Activated CD4-positive, alpha-beta memory T cell treated with anti-CD3 and anti-CD28 coated beads for 36 hours (primary cell): ENCODE results near the gene TBC1D30. TPM values are rescaled to one million over a fixed set of nuclear protein-coding genes. Genes with fewer than 3 reads are reported as not detected.

Experiments used
- CTCF ChIA-PET: fragments of 350-600 bp; sonication (Branson Sonifier 250); formaldehyde crosslinking; loops from one replicate; lab custom pipeline; 2021; ENCODE audit warnings: antibody characterized with exemption, inconsistent platforms; lab: Charles Lee
- POLR2A ChIA-PET: fragments of 350-600 bp; sonication (Branson Sonifier 250); formaldehyde crosslinking; loops from one replicate; lab custom pipeline; 2021; ENCODE audit warnings: antibody characterized with exemption; lab: Charles Lee
- DNase-seq: peaks from one replicate; pipeline ENCODE4 v3.0.0-alpha.2; 2020
- H3K27ac Mint-ChIP-seq: one replicate; pipeline ENCODE4 v1.8.0; 2021; ENCODE audit warnings: mixed read lengths
- H3K27me3 Mint-ChIP-seq: one replicate; pipeline ENCODE4 v1.8.0; 2021; ENCODE audit warnings: mixed read lengths
- H3K36me3 Mint-ChIP-seq: one replicate; pipeline ENCODE4 v1.8.0; 2021; ENCODE audit warnings: mixed read lengths
- H3K4me1 Mint-ChIP-seq: one replicate; pipeline ENCODE4 v1.8.0; 2021; ENCODE audit warnings: low read depth, mixed read lengths
- H3K4me3 Mint-ChIP-seq: one replicate; pipeline ENCODE4 v1.8.0; 2021; ENCODE audit warnings: mild to moderate bottlenecking, mixed read lengths
- H3K9me3 Mint-ChIP-seq: one replicate; pipeline ENCODE4 v1.8.0; 2021; ENCODE audit warnings: mixed read lengths
- intact Hi-C: fragments of 100-400 bp; cut with micrococcal nuclease; formaldehyde crosslinking; loops from one replicate; pipeline ENCODE4 v1.15.1; 2023
- total RNA-seq, 2 experiments: library from RNA; stranded (reverse); gene quantifications; one replicate each; pipeline ENCODE4 v1.2.3, GENCODE V29; 2021

Gene TBC1D30
- total RNA-seq, 2 experiments from 2014 or later, result 0.36 TPM; not detected in 1

DNA sequence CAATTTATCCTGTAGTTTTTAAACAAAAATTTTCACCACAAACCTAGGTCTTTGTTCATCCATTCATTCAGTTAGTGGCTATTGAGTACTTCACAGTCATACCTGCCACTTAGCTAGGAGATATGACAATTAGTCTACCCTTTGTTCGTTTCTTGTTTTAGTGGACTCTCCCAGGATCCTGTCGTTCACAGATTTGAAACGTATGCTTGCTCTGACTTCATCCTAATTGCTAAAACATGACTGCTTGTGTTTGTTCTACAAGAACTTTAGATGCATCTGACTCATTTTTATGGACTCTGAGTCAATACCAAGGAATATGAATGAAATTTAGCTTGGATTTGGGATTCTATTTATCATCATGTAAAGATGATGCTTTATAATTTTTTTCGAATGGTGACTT is 69.5 kb downstream of the TBC1D30 start:
- no peaks in the 10 kb centered on the region for H3K36me3 Mint-ChIP-seq
- intact Hi-C loops, result no loop called here
- no peaks in the 10 kb centered on the region for H3K9me3 Mint-ChIP-seq
- POLR2A ChIA-PET, result interaction anchor here (1.2 kb wide), 1 partner anchor 17 kb away, joined by 3 read pairs; no protein-coding TSS in a partner anchor
- no peak for DNase-seq
- H3K4me1 Mint-ChIP-seq, result no peaks in the 10 kb centered on the region
- no peak overlapping the region for H3K27ac Mint-ChIP-seq
- peaks cover 17% of the 10 kb centered on the region for H3K27me3 Mint-ChIP-seq
- H3K4me3 Mint-ChIP-seq, result no peak overlapping the region
- CTCF ChIA-PET, result interaction anchor here (1.7 to 4.6 kb wide), 4 partner anchors 98 to 1214 kb away, joined by 5 to 27 read pairs (median 8); no protein-coding TSS in a partner anchor

DNA sequence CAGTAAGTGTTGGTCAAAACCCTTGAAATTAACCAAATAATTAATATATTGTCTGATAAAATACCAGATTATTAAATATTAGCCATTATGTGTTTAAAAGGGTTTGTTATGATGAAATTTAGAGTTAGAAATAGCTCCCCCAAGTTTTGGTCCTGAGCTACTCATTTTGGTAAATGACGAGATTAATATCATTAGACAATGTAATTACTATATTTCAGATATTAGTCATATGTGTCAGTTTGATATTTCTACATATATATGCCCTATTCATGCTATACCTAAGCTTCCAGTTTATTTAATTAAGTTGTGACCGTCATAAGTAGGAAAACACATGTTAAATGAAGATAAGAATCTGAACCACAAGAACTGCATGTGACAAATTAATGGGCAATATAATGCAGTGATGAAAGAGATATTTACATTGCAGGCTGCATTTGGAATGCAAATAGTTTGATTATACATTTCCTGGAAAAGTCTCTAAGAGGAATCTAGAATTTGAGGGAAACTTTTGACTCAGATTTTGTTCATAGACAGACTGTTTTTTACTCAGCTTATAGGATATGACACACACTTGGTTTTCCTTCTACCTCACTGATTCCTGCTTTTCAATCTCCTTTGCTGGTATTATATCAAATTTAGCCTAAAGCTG is 70.5 kb downstream of the TBC1D30 start:
- no peaks in the 10 kb centered on the region for H3K36me3 Mint-ChIP-seq
- ChIA-PET CTCF (interaction anchor here (1.0 to 4.6 kb wide), 7 partner anchors 13 to 1213 kb away, joined by 3 to 27 read pairs (median 5); no protein-coding TSS in a partner anchor), POLR2A (interaction anchor here (1.2 kb wide), 1 partner anchor 18 kb away, joined by 3 read pairs; no protein-coding TSS in a partner anchor)
- no peak overlapping the region for H3K4me3 Mint-ChIP-seq
- no peaks in the 10 kb centered on the region for H3K9me3 Mint-ChIP-seq
- peaks cover 10% of the 10 kb centered on the region for H3K27me3 Mint-ChIP-seq
- intact Hi-C loops, result no loop called here
- DNase-seq, result no peak
- H3K4me1 Mint-ChIP-seq, result no peaks in the 10 kb centered on the region
- H3K27ac Mint-ChIP-seq, result no peak overlapping the region

DNA sequence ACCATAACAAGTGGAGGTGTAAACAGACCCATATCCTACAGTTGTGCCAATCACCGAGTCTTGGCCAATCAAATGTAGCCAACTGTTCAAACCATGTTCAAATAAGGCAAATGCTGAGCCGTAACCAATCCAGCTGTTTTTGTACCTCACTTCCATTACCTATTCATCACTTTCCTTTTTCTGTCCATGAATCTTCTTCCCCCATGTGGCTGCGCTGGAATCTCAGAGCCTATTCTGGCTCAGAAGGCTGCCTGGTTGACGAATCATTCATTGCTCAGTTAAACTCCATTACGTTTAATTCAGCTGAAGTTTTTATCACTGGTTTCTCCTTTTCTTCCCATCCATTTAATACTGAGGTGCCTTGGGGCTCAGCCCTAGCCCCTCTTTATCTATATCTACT is 71.1 kb downstream of the TBC1D30 start:
- Mint-ChIP-seq H3K4me1 (no peaks in the 10 kb centered on the region), H3K27ac (no peak overlapping the region), H3K27me3 (peaks cover 9% of the 10 kb centered on the region), H3K9me3 (no peaks in the 10 kb centered on the region), H3K4me3 (no peak overlapping the region), H3K36me3 (no peaks in the 10 kb centered on the region)
- POLR2A ChIA-PET, result no interaction called here
- intact Hi-C loops, result no loop called here
- CTCF ChIA-PET, result interaction anchor here (1.3 to 1.7 kb wide), 2 partner anchors 13 to 211 kb away, joined by 4 read pairs; no protein-coding TSS in a partner anchor
- DNase-seq, result no peak

DNA sequence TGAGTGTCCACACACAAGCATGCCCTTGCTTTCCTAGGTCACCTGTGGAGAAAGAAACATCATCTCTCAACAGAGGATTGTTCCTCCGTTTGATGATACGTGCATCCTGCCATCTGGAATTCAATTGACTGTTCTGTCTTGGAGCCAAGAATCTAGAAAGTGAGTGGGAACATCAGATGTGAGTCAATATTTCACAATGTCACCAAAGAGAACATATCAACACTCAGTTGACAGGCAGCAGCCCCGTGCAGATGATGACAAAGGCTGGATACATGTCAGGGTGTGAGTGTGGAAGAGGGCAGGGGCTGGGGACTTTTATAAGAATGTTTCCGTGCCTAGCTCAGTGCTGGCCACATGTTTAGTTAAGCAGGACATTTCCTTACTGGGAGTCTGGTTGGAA is 76.1 kb downstream of the TBC1D30 start:
- DNase-seq, result no peak
- Mint-ChIP-seq H3K36me3 (no peaks in the 10 kb centered on the region), H3K4me3 (no peak overlapping the region), H3K9me3 (no peaks in the 10 kb centered on the region), H3K27me3 (no peaks in the 10 kb centered on the region), H3K4me1 (no peaks in the 10 kb centered on the region), H3K27ac (no peak overlapping the region)
- CTCF ChIA-PET, result interaction anchor here (1.3 kb wide), 1 partner anchor 9 kb away, joined by 6 read pairs; no protein-coding TSS in a partner anchor
- POLR2A ChIA-PET, result interaction anchor here (1.2 kb wide), 1 partner anchor 17 kb away, joined by 3 read pairs; no protein-coding TSS in a partner anchor
- intact Hi-C loops, result no loop called here

DNA sequence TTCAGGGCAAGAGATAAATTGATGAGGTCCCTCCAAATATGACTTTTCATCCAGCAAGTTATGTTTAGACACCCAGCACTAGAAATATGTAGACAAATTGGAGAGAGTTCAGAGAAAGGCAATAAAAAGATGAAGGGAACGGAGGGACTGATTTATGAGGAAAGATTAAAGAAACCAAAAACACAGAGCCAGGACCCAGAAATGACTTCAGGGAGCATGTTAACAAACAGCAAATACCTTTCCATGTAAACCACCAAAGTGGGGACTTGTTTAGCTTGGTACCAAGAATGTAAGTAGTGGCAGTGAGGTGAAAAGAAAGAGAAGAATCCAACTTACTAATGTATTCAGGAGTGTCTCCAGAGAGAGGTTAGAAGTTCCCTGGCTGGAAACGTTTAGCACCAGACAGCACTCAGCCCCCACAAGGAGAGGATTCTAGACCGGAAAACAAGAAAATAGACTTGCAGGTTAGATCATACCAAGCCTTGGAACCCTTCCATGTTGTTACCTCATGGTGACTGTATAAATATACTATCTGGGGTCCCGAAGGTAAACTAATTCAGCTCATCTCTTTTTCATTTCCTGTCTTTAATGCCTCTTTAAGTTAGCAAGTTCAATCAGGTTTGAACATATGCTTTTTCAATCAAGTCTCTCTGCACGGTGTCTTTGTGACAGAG is 79.2 kb downstream of the TBC1D30 start:
- no peak for DNase-seq
- Mint-ChIP-seq H3K4me3 (no peak overlapping the region), H3K27me3 (no peaks in the 10 kb centered on the region), H3K36me3 (no peaks in the 10 kb centered on the region), H3K27ac (no peak overlapping the region), H3K9me3 (no peaks in the 10 kb centered on the region), H3K4me1 (no peaks in the 10 kb centered on the region)
- POLR2A ChIA-PET, result no interaction called here
- CTCF ChIA-PET, result interaction anchor here (2.6 kb wide), 1 partner anchor 12 kb away, joined by 11 read pairs; no protein-coding TSS in a partner anchor
- intact Hi-C loops, result no loop called here

DNA sequence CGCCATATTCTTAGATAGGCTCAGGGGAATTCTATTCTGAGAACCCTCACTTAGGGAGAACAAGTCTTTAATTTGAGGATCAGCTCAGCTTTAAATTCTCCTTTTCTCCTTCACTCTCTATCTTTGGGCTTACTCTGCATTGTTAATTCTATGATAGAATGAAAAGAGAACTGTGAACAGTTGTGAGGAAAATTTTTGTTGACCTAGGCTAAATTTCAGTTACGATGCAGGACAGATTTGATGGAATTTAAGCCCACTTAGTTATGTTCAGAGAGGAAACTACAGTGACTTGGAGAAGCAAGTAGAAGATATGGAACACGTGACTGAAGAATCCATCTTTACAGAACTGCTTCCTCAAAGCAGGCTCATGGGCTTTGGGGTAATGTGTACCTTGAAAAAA is 82.7 kb downstream of the TBC1D30 start:
- Mint-ChIP-seq H3K27ac (no peak overlapping the region), H3K27me3 (peaks cover 2% of the 10 kb centered on the region), H3K4me1 (no peaks in the 10 kb centered on the region), H3K36me3 (no peaks in the 10 kb centered on the region), H3K9me3 (no peaks in the 10 kb centered on the region), H3K4me3 (no peak overlapping the region)
- CTCF ChIA-PET, result interaction anchor here (1.0 kb wide), 1 partner anchor 325 kb away, joined by 3 read pairs; no protein-coding TSS in a partner anchor
- DNase-seq, result no peak
- POLR2A ChIA-PET, result no interaction called here
- intact Hi-C loops, result no loop called here

DNA sequence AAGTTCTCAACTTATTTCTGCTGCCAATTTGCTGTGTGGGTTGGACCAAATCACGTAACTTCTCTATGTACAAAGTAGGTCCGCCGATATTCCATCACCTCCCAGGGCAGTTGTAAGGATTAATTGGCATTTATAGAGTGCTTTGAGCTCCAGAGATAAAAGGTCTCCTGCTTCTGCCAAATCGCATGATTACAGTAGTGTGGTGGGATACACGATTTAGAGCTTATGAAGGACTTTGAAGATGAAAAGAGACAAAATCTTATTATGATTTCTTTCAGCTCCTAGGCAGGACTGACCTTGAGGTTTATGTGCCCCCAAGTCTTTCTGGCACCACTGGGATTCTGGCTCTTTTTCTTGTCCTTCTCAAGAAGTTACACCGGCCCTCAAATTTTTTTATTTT is 84.7 kb downstream of the TBC1D30 start:
- intact Hi-C loops, result no loop called here
- DNase-seq, result no peak
- H3K9me3 Mint-ChIP-seq, result no peaks in the 10 kb centered on the region
- CTCF ChIA-PET, result no interaction called here
- POLR2A ChIA-PET, result no interaction called here
- H3K4me3 Mint-ChIP-seq, result no peak overlapping the region
- no peaks in the 10 kb centered on the region for H3K36me3 Mint-ChIP-seq
- H3K27ac Mint-ChIP-seq, result no peak overlapping the region
- no peaks in the 10 kb centered on the region for H3K4me1 Mint-ChIP-seq
- peaks cover 3% of the 10 kb centered on the region for H3K27me3 Mint-ChIP-seq

DNA sequence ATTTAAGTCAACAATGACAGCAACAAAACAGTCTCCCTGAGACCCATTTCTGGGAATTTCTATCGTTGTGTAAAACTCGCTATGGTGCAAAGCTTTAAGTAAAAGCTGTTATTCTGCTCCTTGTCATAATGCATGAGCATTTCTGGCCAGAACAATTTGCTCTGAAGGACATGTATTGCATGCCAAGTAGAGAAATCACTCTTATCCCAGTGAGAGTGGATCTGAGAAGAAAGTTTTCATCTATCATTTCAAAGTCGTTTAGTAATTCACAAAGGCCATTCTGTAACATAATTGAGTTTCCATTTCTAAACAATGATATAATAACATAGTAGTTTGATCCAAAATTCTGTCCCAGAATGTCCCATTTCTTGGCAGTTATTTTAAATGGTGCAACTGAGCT is 86.6 kb downstream of the TBC1D30 start:
- POLR2A ChIA-PET, result no interaction called here
- Mint-ChIP-seq H3K36me3 (no peaks in the 10 kb centered on the region), H3K4me1 (no peaks in the 10 kb centered on the region), H3K27me3 (peaks cover 3% of the 10 kb centered on the region), H3K4me3 (no peak overlapping the region), H3K27ac (no peak overlapping the region), H3K9me3 (no peaks in the 10 kb centered on the region)
- CTCF ChIA-PET, result no interaction called here
- intact Hi-C loops, result no loop called here
- DNase-seq, result no peak

DNA sequence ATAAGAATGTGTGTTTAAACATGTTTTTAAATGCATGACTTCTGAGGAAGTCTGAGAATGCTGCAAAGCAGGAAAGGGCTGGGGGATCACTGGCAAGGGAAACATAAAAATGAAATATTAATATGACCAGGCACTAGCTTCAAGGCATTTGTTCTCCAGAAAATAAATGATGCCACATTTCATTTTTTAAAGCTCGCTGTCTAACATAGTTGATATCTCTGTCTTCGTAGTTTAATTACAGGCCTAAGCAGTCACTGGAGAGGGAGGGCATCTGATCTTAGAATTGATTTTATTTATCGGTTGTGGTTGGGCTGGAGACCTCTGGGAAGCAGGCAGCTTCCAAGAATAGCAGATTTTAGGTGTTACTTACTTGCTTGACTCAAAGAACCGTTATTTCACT is 87.5 kb downstream of the TBC1D30 start:
- no peak for DNase-seq
- Mint-ChIP-seq H3K4me1 (no peaks in the 10 kb centered on the region), H3K4me3 (no peak overlapping the region), H3K36me3 (no peaks in the 10 kb centered on the region), H3K27ac (no peak overlapping the region), H3K27me3 (peaks cover 3% of the 10 kb centered on the region), H3K9me3 (no peaks in the 10 kb centered on the region)
- ChIA-PET POLR2A (no interaction called here), CTCF (interaction anchor here (1.1 kb wide), 1 partner anchor 116 kb away, joined by 4 read pairs; no protein-coding TSS in a partner anchor)
- intact Hi-C loops, result no loop called here

DNA sequence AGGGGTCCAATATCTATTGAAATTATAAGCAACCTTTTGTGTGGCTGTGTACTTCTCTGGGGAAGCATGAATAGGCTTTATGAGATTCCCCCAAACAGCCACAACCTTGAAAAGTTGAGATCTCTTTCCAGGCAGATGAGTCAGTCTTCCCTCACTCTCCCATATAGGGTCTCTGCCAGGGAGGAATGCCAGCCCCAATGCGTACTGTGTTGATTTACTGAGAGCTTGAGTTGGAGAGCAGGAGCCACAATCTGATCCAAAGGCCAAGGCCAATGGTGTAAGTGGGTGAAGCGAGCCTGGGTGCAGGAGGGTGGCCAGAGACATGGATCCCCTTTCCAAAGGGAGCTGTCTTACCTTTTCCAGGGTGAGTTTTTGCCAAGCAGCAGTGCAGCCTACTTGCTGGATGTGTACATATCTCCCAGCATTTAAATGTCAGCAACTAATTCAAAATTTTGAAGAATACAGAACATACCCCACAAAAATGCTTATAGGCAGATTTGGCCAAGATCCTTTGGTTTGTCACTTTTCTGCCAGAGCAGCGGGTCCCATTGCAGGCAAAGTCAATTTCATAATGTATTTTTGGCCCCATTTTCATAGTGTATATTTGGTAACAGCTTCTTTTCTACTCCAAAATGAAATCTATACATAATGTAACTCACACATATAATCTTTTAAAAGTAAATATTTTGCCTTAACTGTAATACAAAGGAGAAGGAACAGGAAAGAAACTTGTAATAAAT is 88.2 kb downstream of the TBC1D30 start:
- Mint-ChIP-seq H3K27ac (no peak overlapping the region), H3K4me3 (no peak overlapping the region), H3K27me3 (peaks cover 3% of the 10 kb centered on the region), H3K36me3 (no peaks in the 10 kb centered on the region), H3K9me3 (no peaks in the 10 kb centered on the region), H3K4me1 (no peaks in the 10 kb centered on the region)
- no peak for DNase-seq
- ChIA-PET CTCF (interaction anchor here (1.1 kb wide), 1 partner anchor 117 kb away, joined by 4 read pairs; no protein-coding TSS in a partner anchor), POLR2A (no interaction called here)
- intact Hi-C loops, result no loop called here

DNA sequence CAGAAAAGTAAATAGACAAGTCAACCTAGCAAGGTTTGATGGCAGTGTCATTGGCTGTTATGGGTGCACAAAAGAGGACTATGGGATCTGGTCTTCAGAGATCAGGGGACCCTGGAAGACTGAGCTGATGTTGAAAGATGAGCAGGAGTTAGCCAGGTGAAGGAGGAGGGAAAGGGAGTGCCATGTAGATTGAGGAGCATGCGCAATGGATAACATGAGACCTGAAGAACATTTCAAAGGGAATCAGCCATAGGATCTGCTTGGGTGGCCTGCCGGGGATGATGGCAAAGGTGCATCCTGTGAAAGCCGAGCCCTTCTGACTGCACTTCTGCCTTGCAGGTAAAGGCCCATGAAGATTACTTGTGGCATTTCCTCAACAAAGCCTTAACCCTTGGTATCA is 90.8 kb downstream of the TBC1D30 start:
- no peak for DNase-seq
- H3K27me3 Mint-ChIP-seq, result peaks cover 7% of the 10 kb centered on the region
- no peaks in the 10 kb centered on the region for H3K9me3 Mint-ChIP-seq
- no peaks in the 10 kb centered on the region for H3K36me3 Mint-ChIP-seq
- no peak overlapping the region for H3K4me3 Mint-ChIP-seq
- CTCF ChIA-PET, result no interaction called here
- H3K4me1 Mint-ChIP-seq, result no peaks in the 10 kb centered on the region
- H3K27ac Mint-ChIP-seq, result no peak overlapping the region
- POLR2A ChIA-PET, result no interaction called here
- intact Hi-C loops, result no loop called here
